KOPT-K1 (cell line): ENCODE measurements around the gene CCR9.

Experiments
- H3K27ac ChIP-seq: fragments of 200-600 bp; sonication (generic); 2 replicates; pipeline ENCODE4 v1.5.1; 2016; ENCODE audit warnings: antibody characterized with exemption, mild to moderate bottlenecking, low read depth, low read length; ENCODE audit not compliant: poor library complexity, severe bottlenecking
- H3K36me3 ChIP-seq: fragments of 200-600 bp; sonication (generic); 2 replicates; pipeline ENCODE4 v1.5.1; 2017; ENCODE audit warnings: antibody characterized with exemption, mild to moderate bottlenecking, low read length, moderate library complexity; ENCODE audit not compliant: insufficient read depth
- H3K9me3 ChIP-seq: fragments of 200-600 bp; sonication (generic); 2 replicates; pipeline ENCODE4 v1.5.1; 2017; ENCODE audit warnings: antibody characterized with exemption, low read length, mild to moderate bottlenecking; ENCODE audit not compliant: insufficient read depth, poor library complexity, severe bottlenecking

CCR9 gene

DNA sequence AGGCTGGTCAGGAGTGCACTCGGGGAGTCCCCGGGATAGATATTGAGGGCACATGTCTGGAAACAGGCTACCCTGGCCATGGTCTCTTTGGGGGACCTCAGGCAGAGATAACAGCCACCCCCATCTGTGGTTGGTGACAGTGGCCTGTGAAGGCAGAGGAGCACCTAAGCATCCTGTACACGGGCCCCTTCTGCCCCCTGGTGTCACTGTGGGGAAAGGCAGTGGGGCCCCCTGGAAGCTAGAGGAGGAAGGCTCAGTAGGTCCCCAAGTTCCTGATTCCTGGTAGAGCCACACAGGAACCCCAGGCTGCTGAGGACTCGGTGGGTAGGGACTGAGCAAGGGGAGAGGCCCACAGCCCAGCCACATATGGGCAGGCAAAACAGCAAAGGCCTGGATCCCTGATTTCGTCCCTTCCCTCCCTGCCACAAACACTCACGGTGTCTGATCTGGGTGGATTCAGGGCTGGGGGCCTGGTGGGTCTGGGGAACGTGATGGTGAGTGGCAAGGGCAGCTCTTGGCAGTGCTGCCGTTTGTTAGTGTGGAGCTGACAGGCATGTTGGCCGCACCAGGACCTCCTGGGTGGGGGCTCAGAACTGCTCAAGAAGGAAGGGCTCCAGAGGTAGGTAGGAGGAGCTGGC is 42.8 kb downstream of the CCR9 start:
- Histone ChIP-seq H3K27ac (peak overlapping the region; percentile 64), H3K9me3 (no peaks in the 10 kb centered on the region), H3K36me3 (peaks cover 97% of the 10 kb centered on the region)

DNA sequence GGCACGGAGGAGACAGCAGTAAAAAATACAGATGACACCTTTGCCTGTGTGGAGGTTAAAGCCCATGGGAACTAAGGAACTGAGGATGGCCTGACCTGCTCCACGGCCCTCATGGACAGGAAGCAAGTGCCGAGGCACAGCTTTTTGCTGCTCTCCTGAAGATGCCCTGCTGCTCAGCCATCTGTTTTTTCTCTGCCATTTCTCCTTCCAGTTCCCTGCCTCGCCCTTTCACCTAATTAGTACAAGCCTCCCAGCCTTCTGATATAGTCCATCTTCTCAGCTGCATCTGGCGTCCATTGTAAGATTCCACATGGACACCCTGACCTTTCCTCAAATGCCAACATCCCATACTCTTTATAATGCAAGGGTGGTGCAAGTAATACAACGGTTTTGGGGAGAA is 45.2 kb downstream of the CCR9 start:
- Histone ChIP-seq H3K9me3 (no peaks in the 10 kb centered on the region), H3K27ac (no peak overlapping the region), H3K36me3 (peaks cover 99% of the 10 kb centered on the region)

DNA sequence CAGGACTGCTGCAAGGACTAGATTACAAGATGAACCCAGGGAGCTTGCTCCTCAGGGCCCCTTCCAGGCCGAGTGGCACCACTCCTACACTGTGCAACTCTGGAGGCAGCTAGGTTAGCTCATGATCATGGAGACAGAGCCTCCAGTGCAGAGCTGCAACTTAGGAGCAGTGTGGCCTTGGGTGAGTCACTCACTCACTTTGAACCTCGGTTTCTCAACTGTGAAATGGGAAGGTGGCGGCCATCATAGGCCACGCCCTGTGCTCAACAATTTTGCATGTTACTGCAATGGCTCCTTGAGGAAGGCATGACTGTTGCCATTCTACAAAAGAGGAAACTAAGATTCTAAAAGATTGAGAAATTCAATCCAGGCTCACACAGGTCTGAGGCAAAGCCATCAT is 45.8 kb downstream of the CCR9 start:
- Histone ChIP-seq H3K27ac (no peak overlapping the region), H3K36me3 (peaks cover 100% of the 10 kb centered on the region), H3K9me3 (no peaks in the 10 kb centered on the region)

DNA sequence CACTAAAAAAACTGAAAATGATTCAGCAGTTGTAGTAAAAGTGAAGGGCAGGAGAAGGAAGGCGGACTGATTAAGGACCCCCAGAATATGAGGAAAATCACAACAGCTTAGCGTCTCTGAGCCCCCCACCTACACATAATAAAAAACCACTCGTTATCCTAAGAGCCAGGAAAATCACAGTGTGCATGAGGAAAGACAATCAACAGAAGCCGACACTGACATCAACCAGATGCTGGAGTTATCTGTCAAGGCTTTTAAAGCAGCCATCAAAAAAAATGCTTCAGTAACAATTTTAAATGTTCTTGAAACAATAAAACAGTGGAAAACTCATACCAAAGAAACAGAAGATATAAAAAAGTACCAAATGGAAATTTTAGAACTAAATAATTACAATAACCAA is 47.2 kb downstream of the CCR9 start:
- Histone ChIP-seq H3K27ac (no peak overlapping the region), H3K36me3 (peaks cover 97% of the 10 kb centered on the region), H3K9me3 (no peaks in the 10 kb centered on the region)

DNA sequence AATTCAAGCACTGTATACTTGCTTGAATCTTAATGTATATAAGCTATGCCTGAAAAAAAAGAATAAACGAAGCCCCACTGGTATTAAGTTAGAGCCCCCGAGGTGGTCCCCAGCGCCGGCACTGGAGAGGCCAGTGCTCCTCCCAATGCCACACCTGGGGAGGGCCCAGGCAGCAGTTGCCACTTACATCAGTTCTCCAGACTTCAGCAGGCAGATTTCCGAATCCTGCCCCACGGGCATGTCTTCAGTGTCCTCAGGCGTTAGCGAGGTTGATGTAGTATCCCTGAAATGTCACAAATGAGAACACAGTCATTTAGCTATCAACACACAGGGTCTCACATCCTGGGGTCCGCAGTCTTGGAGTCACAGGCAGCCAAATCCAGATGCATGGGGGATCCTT is 49.9 kb downstream of the CCR9 start:
- Histone ChIP-seq H3K36me3 (peaks cover 70% of the 10 kb centered on the region), H3K27ac (no peak overlapping the region), H3K9me3 (no peaks in the 10 kb centered on the region)

DNA sequence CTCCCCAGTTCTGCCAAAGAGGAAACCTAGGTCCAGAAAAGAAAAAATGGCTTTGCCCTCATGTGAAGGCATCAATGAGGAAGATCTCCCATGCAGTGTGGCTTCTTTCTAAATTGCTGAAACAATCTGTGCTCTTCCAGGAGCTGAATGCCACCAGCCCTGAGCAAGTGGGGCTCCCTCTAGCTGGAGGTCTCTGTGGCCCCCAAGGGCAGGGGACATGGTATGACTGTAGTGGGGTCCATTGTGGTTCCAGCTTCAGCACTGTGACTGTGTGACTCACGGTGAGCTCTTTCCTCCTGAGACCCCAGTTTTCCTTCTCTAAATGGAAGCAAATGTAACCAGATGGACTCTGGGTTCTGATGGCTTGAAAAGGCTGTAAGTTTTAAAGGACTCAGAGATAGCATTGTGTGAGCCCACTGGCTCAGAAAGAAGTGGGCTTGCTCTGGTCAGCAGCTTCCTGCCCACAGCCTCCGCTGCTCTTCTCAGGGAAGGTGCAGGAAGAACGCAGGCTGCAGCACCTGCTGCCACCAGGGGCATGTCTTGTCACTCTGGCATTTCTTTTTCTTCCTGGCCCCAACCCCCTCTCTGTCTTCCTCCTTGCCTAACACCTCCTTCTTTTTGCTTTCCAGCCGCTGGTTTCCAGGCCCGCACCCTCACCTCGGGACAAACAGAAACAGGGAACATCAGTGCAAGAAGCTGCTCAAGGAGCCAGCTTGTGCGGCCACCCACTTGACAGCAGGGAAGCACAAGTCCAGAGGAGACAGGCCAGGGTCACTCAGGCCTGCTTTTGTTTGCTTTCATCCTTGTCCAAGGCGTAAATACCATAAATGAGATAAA is 51.1 kb downstream of the CCR9 start:
- no peak overlapping the region for H3K27ac ChIP-seq
- H3K9me3 ChIP-seq, result no peaks in the 10 kb centered on the region
- H3K36me3 ChIP-seq, result peaks cover 58% of the 10 kb centered on the region

DNA sequence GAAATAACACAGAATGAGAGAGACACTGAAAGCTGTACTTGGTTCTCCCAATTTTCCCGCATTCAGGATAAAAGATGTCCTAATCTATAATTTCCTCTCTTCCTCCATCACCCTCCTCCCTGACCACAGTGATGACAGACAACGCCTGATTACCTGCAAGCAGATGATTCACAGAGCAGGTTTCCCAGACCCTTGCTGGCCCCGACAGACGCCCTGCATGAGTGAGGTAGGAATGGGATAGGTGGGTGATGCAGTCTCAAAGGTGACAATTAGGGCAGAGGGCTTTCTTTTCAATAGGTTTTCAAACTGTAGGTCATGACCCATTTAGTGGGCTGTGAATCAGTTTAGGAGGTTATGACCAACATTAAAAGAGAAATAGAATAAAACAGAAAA is 51.7 kb downstream of the CCR9 start:
- peaks cover 52% of the 10 kb centered on the region for H3K36me3 ChIP-seq
- H3K9me3 ChIP-seq, result no peaks in the 10 kb centered on the region
- H3K27ac ChIP-seq, result no peak overlapping the region

DNA sequence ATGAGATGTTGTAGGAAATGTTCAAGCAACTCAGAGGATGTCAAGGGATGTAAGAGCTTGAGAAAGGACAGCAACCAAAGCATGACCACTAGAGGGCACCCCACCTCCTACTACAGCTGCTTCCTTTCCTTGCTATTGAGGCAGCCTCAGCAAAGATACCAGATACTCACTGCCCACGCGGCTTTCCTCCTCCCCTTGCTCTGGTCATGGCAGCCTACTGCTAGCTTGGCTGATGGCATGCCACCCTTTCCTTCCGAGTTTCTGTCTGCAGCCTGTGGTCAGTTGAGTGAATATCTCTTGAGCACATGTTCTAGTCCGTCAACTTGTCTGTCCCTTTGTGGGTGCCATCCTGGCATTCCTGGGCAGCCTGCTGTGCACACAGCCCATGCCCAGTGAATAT is 52.5 kb downstream of the CCR9 start:
- Histone ChIP-seq H3K9me3 (no peaks in the 10 kb centered on the region), H3K36me3 (peaks cover 44% of the 10 kb centered on the region), H3K27ac (peak overlapping the region; percentile 9)

DNA sequence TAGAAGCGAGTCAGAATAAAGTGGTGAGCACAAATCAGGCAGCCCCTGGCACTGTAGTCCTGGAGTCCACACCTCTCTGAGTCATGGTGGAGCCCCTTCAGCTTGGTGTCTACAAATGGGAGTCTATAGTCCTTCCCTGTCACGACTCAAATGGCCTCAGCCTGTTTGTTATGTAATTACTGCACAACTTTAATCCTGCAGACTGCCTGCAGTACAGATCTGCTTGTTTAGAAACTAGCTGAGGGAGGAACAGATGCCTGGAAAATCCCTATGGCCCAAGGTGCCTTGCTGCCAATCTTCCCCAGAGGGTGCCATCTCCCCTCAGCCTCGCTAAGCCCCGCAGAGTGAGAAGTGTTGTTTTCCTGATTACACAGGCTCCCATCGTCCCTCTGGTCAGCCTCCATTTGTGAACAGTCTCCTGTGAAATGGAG is 53.0 kb downstream of the CCR9 start:
- H3K36me3 ChIP-seq, result peaks cover 39% of the 10 kb centered on the region
- peak overlapping the region; percentile 9 for H3K27ac ChIP-seq
- H3K9me3 ChIP-seq, result no peaks in the 10 kb centered on the region

DNA sequence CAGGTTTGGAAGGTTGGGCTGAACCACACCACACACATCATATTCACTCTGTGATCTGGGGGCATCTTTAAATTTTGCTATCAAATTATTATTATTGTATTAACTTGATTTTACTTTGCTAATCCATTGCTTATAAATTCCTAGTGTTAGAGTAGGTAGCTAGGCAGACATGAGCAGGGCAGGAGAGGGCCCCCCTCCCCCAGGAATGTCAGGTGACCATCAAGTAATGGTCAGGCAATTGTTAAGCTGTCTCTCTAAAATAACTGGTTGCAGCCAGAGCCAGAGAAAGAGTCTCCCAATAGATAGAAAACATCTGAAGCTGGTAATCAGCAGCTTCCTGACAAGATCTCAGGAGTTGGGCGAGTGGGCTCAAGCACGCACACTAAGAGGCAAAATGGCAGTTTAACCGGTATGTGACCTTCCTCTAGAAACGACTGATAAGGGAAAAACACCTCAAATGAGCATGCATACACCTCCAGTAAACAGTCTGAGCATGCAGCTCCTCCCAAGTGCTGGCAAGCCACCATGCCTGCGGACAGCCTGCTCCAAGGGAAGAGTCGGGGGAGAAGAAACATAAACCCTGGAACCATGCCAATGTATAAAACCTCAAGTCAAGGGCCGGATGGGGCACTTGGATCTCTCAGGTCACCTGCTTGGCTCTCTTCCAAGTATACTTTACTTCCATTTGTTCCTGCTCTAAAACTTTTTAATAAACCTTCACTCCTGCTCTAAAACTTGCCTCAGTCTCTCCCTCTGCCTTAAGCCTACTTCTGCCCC is 53.8 kb downstream of the CCR9 start:
- peaks cover 39% of the 10 kb centered on the region for H3K36me3 ChIP-seq
- no peak overlapping the region for H3K27ac ChIP-seq
- H3K9me3 ChIP-seq, result no peaks in the 10 kb centered on the region

DNA sequence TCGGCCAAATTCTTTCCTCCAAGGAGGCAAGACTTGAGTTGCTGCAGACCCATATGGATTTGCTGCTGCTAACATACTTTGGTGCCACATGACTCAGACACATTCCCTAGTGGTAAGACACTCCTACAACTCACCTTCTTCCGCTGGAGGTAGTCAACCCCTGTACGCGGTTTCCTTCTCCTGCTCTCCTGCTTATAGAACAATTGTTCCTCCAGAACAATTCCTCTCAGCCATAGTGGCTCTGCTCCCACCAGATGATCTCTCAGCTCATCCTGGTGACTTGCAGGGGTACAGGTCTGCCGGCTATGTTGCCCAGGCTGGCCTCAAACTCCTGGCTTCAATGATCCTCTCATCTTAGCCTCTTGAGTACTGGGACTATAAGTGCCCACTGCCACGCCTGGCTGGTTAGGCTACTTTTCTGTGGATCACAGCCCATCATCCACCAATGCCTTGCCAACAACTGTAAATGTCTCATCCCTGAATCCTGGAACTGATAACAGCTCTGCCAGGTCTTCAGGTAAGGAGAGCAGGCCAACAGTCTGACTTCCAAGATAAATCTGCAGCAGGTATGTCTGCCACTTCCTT is 54.5 kb downstream of the CCR9 start:
- no peak overlapping the region for H3K27ac ChIP-seq
- H3K9me3 ChIP-seq, result no peaks in the 10 kb centered on the region
- peaks cover 39% of the 10 kb centered on the region for H3K36me3 ChIP-seq

DNA sequence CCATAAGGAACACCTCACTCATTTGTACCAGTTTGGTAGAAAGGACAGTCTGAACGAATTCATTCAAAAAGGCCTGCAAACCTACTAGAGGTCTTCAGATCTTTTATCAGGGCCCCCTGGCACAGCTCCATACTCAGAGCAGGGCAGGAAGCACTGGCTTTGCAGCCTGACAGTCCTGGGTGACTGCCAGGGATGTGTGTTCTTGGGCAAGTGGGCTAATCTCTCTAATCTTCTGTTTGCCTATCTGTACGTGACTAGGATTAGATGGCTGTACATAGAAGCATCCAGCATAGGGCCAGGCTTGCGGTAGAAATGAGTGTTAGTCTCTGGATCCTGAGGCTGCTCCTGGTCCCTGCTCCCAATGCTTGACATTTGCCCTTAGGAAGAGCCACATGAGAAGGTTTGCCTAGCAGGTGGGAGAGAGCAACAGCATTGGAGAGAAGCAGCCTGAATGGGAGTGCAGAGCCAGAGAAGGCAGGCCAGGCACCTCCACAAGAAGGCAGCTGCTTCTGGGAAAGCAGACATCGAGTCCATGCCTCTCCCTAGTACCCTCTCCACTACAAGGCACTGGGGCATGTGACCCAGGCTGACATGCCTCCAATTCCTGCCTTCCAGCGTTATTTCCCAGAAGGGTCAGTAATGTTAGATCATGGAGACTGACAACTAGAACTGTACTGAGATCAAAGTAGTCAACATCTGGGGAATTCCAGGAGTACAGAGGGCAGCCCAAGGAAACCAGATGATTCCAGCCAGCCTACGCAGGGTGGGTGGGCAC is 55.9 kb downstream of the CCR9 start:
- H3K36me3 ChIP-seq, result peaks cover 39% of the 10 kb centered on the region
- H3K27ac ChIP-seq, result peak overlapping the region; percentile 9
- no peaks in the 10 kb centered on the region for H3K9me3 ChIP-seq

DNA sequence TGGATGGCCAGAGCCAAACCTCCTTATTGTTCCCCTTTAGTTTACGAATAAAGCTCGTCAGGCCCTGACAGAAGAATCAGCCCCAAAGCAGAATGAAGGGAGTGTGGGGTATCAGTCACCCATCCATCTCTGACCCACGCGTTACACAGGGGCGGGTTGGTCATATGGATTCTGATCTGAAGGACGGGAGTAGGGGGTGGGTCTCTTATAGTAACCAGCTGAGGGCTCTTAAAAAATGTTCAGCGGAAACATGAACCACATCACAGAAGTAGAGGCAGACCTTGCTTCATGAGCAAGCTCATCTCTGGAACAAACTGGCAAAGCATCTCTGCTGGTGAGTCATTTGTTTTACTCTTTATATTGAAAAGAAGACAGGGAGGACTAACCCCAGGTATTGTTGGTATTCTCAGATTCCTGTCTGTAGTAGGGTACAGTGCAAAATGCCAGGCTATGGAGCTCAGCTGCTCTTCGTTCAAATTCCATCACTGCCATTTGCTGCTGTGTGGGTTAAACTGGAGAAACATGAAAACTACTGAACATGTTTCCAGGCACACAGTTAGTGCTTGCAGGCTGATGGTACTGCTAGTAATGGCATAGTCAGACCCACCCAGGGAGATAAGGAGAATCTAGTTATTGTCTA is 57.0 kb downstream of the CCR9 start, which contains the start of gene CXCR6:
CXCR6 (plus strand) TSS at position 258 of the 640 bp plus-strand sequence. CDS start 3,018 bp downstream, outside the sequence.
- Histone ChIP-seq H3K27ac (peak within 1 kb of the TSS; percentile 9), H3K36me3 (peaks cover 40% of the 10 kb centered on the region), H3K9me3 (no peaks in the 10 kb centered on the region)
